ENCODE measurements around the gene IARS1. TPM values are rescaled to one million over a fixed set of nuclear protein-coding genes. Genes with fewer than 3 reads are reported as not detected.
A peak's percentile ranks its signal among the peaks of the same experiment; 100 is the strongest.

The IARS1 gene
- total and polyA plus RNA-seq, 10 of the 15 experiments (the other 5 are each of a cell fraction or from before 2014, with no cell fraction given), result 71.0 to 227 (median 153) TPM

- Histone ChIP-seq H3K4me2 (ENCODE audit: control insufficient read depth, insufficient read depth) (peak overlapping the region; percentile 52), H3K27ac (ENCODE audit: control insufficient read depth, insufficient read depth) (peak overlapping the region; percentile 98), H3K4me1 (ENCODE audit: control insufficient read depth, insufficient read depth, low read length) (peaks cover 2% of the 10 kb centered on the region; the same call in 1 of the 2 replicates), H2AFZ (ENCODE audit: control insufficient read depth, low read depth, low read length) (no peak overlapping the region; the same call in 1 of the 2 replicates), H3K9me3 (replicated peaks; ENCODE audit: control insufficient read depth, insufficient read depth, low read length) (no peaks in the 10 kb centered on the region), H3K9ac (ENCODE audit: control insufficient read depth, insufficient read depth, low read length) (peak overlapping the region; percentile 97), H3K36me3 (ENCODE audit: control insufficient read depth in 2 of 2, insufficient read depth in 2 of 2, low read length in 1 of 2) (peaks cover 5% of the 10 kb centered on the region in 2 experiments; a peak in 3 of 4 replicates), H3K4me3 (peak overlapping the region; percentile 96), H3K27me3 (replicated peaks in 1 of 2; ENCODE audit: control insufficient read depth in 2 of 2, insufficient read depth in 2 of 2, low read length in 1 of 2) (no peaks in the 10 kb centered on the region), H3K79me2 (ENCODE audit: control insufficient read depth, insufficient read depth, low read length) (peaks cover 49% of the 10 kb centered on the region), H4K20me1 (ENCODE audit: control insufficient read depth, insufficient read depth) (no peaks in the 10 kb centered on the region)
- BruUV-seq (replicated peaks), result no TSS peak
- DNase-seq (ENCODE audit: low read depth, low spot score) (no peak), ATAC-seq (no peak), FAIRE-seq (no peak)
- in situ Hi-C loops (cut with MboI), result no loop called here
- RAD21 ChIA-PET (ENCODE audit: unreplicated experiment), result no interaction called here
- SMC1A ChIA-PET (ENCODE audit: uncharacterized antibody, unreplicated experiment), result interaction anchor here (0.9 to 1.2 kb wide), 2 partner anchors 8 to 10 kb away, joined by 3 to 4 read pairs; no protein-coding TSS in a partner anchor
- POLR2A ChIA-PET, result interaction anchor here (0.9 kb wide), 1 partner anchor 11 kb away, joined by 3 read pairs; no protein-coding TSS in a partner anchor
- TF ChIP-seq ZNF687 (IDR thresholded peaks at IDR 0.05), result no peak
- TF ChIP-seq KLF5 (IDR thresholded peaks at IDR 0.05; ENCODE audit: partially characterized antibody), result no peak
- TF ChIP-seq MEF2B (IDR thresholded peaks at IDR 0.05; ENCODE audit: partially characterized antibody, poor library complexity, severe bottlenecking), result no peak
- no peak for TF ChIP-seq SPI1 (IDR thresholded peaks at IDR 0.05; ENCODE audit: borderline replicate concordance, insufficient read depth, low read depth, low read length)
- no peak for TF ChIP-seq REST (IDR thresholded peaks at IDR 0.05; ENCODE audit: low read depth, low read length)
- no peak for TF ChIP-seq CHD4 (IDR thresholded peaks at IDR 0.05)
- TF ChIP-seq STAT3 (IDR thresholded peaks at IDR 0.05; ENCODE audit: low read depth, low read length), result no peak
- no peak for TF ChIP-seq SUPT20H (IDR thresholded peaks at IDR 0.05; ENCODE audit: borderline replicate concordance, control insufficient read depth, low read depth, low read length)
- no peak for TF ChIP-seq CBX3 (IDR thresholded peaks at IDR 0.05; ENCODE audit: borderline replicate concordance, low read depth)
- TF ChIP-seq ZBED1 (IDR thresholded peaks at IDR 0.05; ENCODE audit: borderline replicate concordance), result no peak
- no peak for TF ChIP-seq BCL11A (IDR thresholded peaks at IDR 0.05; ENCODE audit: low read depth, low read length)
- TF ChIP-seq SREBF1 (IDR thresholded peaks at IDR 0.05; ENCODE audit: low read length), result no peak
- CTCF ChIA-PET, result interaction anchor here (2.0 kb wide), 1 partner anchor 185 kb away, joined by 8 read pairs; no protein-coding TSS in a partner anchor
- WGBS (ENCODE audit: insufficient coverage, insufficient replicate concordance, low lambda C conversion rate, missing lambda C conversion rate), result 21% methylated on average over 2 of the region's 2 CpGs
- intact Hi-C loops (cut with micrococcal nuclease; ENCODE audit: unreplicated experiment), result loop anchor here (10.0 kb wide), 1 partner anchor 120 kb away; no protein-coding TSS in a partner anchor
Measured at GRCh38 chr9:92324431-92324830, 30.9 kb upstream of the IARS1 start.
